GM23338 (cell line): Measurements from ENCODE around the gene CDYL2. TPM values are rescaled to one million over a fixed set of nuclear protein-coding genes. Genes with fewer than 3 reads are reported as not detected.

ENCODE experiments used
- ATAC-seq: fragments of 200-7000 bp; cut with Tn5 transposase; 3 replicates; pipeline ENCODE4 v1.9.1; 2020
- DNase-seq: peaks from one replicate; pipeline ENCODE4 v3.0.0-alpha.2; 2015; ENCODE audit warnings: low spot score
- H2AFZ ChIP-seq: fragments of 200-600 bp; sonication (generic); 2 replicates; pipeline ENCODE4 v1.8.0; 2016; ENCODE audit warnings: antibody characterized with exemption, mild to moderate bottlenecking, moderate library complexity
- H3F3A ChIP-seq: fragments of 200-600 bp; sonication (generic); replicated peaks from 2 replicates; pipeline ENCODE4 v1.8.0; 2017; ENCODE audit warnings: antibody characterized with exemption, mixed run types, low read depth
- H3K27ac ChIP-seq: fragments of 200-600 bp; sonication (generic); 2 replicates; pipeline ENCODE4 v1.6.1; 2016; ENCODE audit warnings: low read depth
- H3K27me3 ChIP-seq: fragments of 200-600 bp; sonication (generic); 2 replicates; pipeline ENCODE4 v1.8.0; 2016; ENCODE audit warnings: mild to moderate bottlenecking, mixed run types, moderate library complexity; ENCODE audit not compliant: insufficient read depth
- H3K36me3 ChIP-seq: fragments of 200-600 bp; sonication (generic); 2 replicates; pipeline ENCODE4 v1.8.0; 2016; ENCODE audit warnings: mild to moderate bottlenecking; ENCODE audit not compliant: insufficient read depth
- H3K4me1 ChIP-seq: fragments of 200-600 bp; sonication (generic); 2 replicates; pipeline ENCODE4 v1.8.0; 2016; ENCODE audit warnings: mild to moderate bottlenecking, moderate library complexity; ENCODE audit not compliant: insufficient read depth
- H3K4me2 ChIP-seq: fragments of 200-600 bp; sonication (generic); 2 replicates; pipeline ENCODE4 v1.7.1; 2017; ENCODE audit warnings: mixed run types
- H3K4me3 ChIP-seq: fragments of 200-600 bp; sonication (generic); 2 replicates; pipeline ENCODE4 v1.6.1; 2016; ENCODE audit warnings: mixed run types
- H3K79me2 ChIP-seq: fragments of 200-600 bp; sonication (generic); replicated peaks from 2 replicates; pipeline ENCODE4 v1.8.0; 2017; ENCODE audit warnings: mild to moderate bottlenecking; ENCODE audit not compliant: insufficient read depth
- H3K9me2 ChIP-seq: fragments of 200-600 bp; sonication (generic); 2 replicates; pipeline ENCODE4 v1.8.0; 2017; ENCODE audit not compliant: insufficient read depth
- H4K20me1 ChIP-seq: fragments of 200-600 bp; sonication (generic); replicated peaks from 2 replicates; pipeline ENCODE4 v1.8.0; 2017; ENCODE audit warnings: mild to moderate bottlenecking; ENCODE audit not compliant: insufficient read depth
- H3K27ac Mint-ChIP-seq: 2 replicates; pipeline ENCODE4 v1.8.0; 2020; ENCODE audit warnings: inconsistent platforms, mild to moderate bottlenecking, moderate library complexity, mixed read lengths
- H3K27me3 Mint-ChIP-seq: 3 replicates; pipeline ENCODE4 v1.8.0; 2022; ENCODE audit warnings: low read depth, mild to moderate bottlenecking, moderate library complexity, mixed read lengths, inconsistent platforms; ENCODE audit not compliant: insufficient read depth, poor library complexity
- H3K36me3 Mint-ChIP-seq: 3 replicates; pipeline ENCODE4 v1.8.0; 2021; ENCODE audit warnings: low read depth, mild to moderate bottlenecking, inconsistent platforms, moderate library complexity, mixed read lengths
- H3K4me1 Mint-ChIP-seq: 3 replicates; pipeline ENCODE4 v1.8.0; 2020; ENCODE audit warnings: mild to moderate bottlenecking, inconsistent platforms, mixed read lengths
- H3K4me3 Mint-ChIP-seq: 3 replicates; pipeline ENCODE4 v1.8.0; 2021; ENCODE audit warnings: moderate library complexity, mild to moderate bottlenecking, inconsistent platforms, mixed read lengths
- H3K9me3 Mint-ChIP-seq: 3 replicates; pipeline ENCODE4 v1.8.0; 2020; ENCODE audit warnings: moderate library complexity, mild to moderate bottlenecking, inconsistent platforms, mixed read lengths
- CREB1 ChIP-seq: fragments of 250-450 bp; sonication (Bioruptor Pico); IDR thresholded peaks from 2 replicates; pipeline ENCODE4 v1.5.0; 2020; ENCODE audit warnings: low read depth, mild to moderate bottlenecking, moderate library complexity
- POLR2AphosphoS5 ChIP-seq: IDR thresholded peaks from 2 replicates; pipeline ENCODE4 v1.6.1; 2016; ENCODE audit warnings: antibody characterized with exemption, low read depth
- STAT1 ChIP-seq: IDR thresholded peaks from one replicate; pipeline ENCODE4 v1.6.1; 2016; ENCODE audit warnings: antibody characterized with exemption; ENCODE audit not compliant: unreplicated experiment
- ZNF114 ChIP-seq: fragments of 250-450 bp; sonication (Bioruptor Pico); IDR thresholded peaks from 2 replicates; pipeline ENCODE4 v1.5.0; 2020; ENCODE audit warnings: mild to moderate bottlenecking, moderate library complexity
- ZNF462 ChIP-seq: fragments of 250-450 bp; sonication (Bioruptor Pico); IDR thresholded peaks from 2 replicates; pipeline ENCODE4 v1.5.0; 2020; ENCODE audit warnings: mild to moderate bottlenecking, moderate library complexity
- polyA plus RNA-seq: library from polyadenylated mRNA; unstranded; fragments of >200 nt; fragmentation: Nextera tagmentation; extraction: Ambion mirVana; gene quantifications from 2 replicates; pipeline ENCODE4 v1.2.1, GENCODE V29; 2016
- total RNA-seq: library from RNA; depleted of rRNA; stranded (reverse); fragments of >200 nt; shearing (Covaris generic); gene quantifications from 2 replicates; pipeline ENCODE4 v1.2.3, GENCODE V29; 2014
- TF ChIP-seq, protein P1 (sequence below): IDR thresholded peaks from one replicate; pipeline ENCODE4 v1.6.1; 2018; ENCODE audit warnings: antibody characterized with exemption; ENCODE audit not compliant: unreplicated experiment
- TF ChIP-seq, protein P2 (sequence below): IDR thresholded peaks from 2 replicates; pipeline ENCODE4 v1.6.1; 2016; ENCODE audit warnings: antibody characterized with exemption

The CDYL2 gene
- total and polyA plus RNA-seq, 2 experiments from 2014 or later: 0.82 to 4.3 TPM

- ATAC-seq (no peak), DNase-seq (no peak)
- H3K9me3 Mint-ChIP-seq: no peaks in the 10 kb centered on the region
- H3K27me3 ChIP-seq: no peaks in the 10 kb centered on the region
- H3K4me1 Mint-ChIP-seq: peaks cover 11% of the 10 kb centered on the region
- H3K4me3 ChIP-seq: no peak overlapping the region
- H3K79me2 ChIP-seq: no peaks in the 10 kb centered on the region
- peaks cover 3% of the 10 kb centered on the region for H3K27me3 Mint-ChIP-seq
- H3K4me1 ChIP-seq: 0 out of 2 replicates have a peak, but pooled peaks cover 6% of the 10 kb centered on the region
- H2AFZ ChIP-seq: no peak overlapping the region
- H3K4me2 ChIP-seq: no peak overlapping the region
- TF ChIP-seq CREB1: no peak
- TF ChIP-seq, protein P1, sequence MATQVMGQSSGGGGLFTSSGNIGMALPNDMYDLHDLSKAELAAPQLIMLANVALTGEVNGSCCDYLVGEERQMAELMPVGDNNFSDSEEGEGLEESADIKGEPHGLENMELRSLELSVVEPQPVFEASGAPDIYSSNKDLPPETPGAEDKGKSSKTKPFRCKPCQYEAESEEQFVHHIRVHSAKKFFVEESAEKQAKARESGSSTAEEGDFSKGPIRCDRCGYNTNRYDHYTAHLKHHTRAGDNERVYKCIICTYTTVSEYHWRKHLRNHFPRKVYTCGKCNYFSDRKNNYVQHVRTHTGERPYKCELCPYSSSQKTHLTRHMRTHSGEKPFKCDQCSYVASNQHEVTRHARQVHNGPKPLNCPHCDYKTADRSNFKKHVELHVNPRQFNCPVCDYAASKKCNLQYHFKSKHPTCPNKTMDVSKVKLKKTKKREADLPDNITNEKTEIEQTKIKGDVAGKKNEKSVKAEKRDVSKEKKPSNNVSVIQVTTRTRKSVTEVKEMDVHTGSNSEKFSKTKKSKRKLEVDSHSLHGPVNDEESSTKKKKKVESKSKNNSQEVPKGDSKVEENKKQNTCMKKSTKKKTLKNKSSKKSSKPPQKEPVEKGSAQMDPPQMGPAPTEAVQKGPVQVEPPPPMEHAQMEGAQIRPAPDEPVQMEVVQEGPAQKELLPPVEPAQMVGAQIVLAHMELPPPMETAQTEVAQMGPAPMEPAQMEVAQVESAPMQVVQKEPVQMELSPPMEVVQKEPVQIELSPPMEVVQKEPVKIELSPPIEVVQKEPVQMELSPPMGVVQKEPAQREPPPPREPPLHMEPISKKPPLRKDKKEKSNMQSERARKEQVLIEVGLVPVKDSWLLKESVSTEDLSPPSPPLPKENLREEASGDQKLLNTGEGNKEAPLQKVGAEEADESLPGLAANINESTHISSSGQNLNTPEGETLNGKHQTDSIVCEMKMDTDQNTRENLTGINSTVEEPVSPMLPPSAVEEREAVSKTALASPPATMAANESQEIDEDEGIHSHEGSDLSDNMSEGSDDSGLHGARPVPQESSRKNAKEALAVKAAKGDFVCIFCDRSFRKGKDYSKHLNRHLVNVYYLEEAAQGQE: no peak
- no peak for TF ChIP-seq ZNF114
- TF ChIP-seq POLR2AphosphoS5: no peak
- H3K27ac ChIP-seq: no peak overlapping the region
- no peak overlapping the region for H3K4me3 Mint-ChIP-seq
- no peaks in the 10 kb centered on the region for H3K36me3 Mint-ChIP-seq
- no peaks in the 10 kb centered on the region for H4K20me1 ChIP-seq
- peaks cover 16% of the 10 kb centered on the region for H3K9me2 ChIP-seq
- H3K36me3 ChIP-seq: no peaks in the 10 kb centered on the region
- H3F3A ChIP-seq: no peaks in the 10 kb centered on the region
- no peak overlapping the region; the same call in 1 of the 2 replicates for H3K27ac Mint-ChIP-seq
These were observed 241.3 kb downstream of the CDYL2 start for GRCh38 chr16:80563066-80563465.

DNA sequence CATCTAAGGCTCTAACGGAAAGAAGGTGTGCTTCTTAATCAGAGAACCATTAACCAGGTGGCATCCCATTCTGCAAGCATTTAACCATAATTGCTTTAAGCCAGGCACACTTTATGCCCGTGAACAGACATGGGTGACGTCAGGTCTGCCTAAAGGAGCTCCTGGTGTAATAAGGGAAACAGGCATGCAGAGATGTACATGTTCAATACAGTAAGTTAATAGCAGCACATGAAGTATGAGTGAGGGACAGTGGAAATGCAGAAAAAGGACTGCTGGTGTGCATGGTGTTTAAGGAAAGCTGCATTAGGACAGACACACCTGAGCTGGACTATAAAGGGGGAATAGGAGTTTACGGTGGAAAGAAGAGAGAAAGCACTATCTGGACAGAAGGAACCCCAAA, 245.0 kb downstream of the CDYL2 start:
- Histone ChIP-seq H3F3A (no peaks in the 10 kb centered on the region), H4K20me1 (no peaks in the 10 kb centered on the region), H2AFZ (no peak overlapping the region), H3K27me3 (no peaks in the 10 kb centered on the region), H3K9me2 (0 out of 2 replicates have a peak, but pooled peaks cover 3% of the 10 kb centered on the region), H3K4me1 (0 out of 2 replicates have a peak, but pooled peaks cover under 1% of the 10 kb centered on the region), H3K36me3 (no peaks in the 10 kb centered on the region), H3K79me2 (no peaks in the 10 kb centered on the region), H3K4me2 (no peak overlapping the region), H3K4me3 (no peak overlapping the region), H3K27ac (no peak overlapping the region)
- Mint-ChIP-seq H3K36me3 (no peaks in the 10 kb centered on the region), H3K27me3 (peaks cover 4% of the 10 kb centered on the region), H3K4me1 (peaks cover 5% of the 10 kb centered on the region; the same call in 2 of the 3 replicates), H3K4me3 (no peak overlapping the region), H3K9me3 (no peaks in the 10 kb centered on the region), H3K27ac (no peak overlapping the region)
- DNase-seq: no peak
- ATAC-seq: no peak
- no peak for TF ChIP-seq ZNF462 (CRISPR knock-in tag)
- no peak for TF ChIP-seq STAT1
- TF ChIP-seq, protein P2, sequence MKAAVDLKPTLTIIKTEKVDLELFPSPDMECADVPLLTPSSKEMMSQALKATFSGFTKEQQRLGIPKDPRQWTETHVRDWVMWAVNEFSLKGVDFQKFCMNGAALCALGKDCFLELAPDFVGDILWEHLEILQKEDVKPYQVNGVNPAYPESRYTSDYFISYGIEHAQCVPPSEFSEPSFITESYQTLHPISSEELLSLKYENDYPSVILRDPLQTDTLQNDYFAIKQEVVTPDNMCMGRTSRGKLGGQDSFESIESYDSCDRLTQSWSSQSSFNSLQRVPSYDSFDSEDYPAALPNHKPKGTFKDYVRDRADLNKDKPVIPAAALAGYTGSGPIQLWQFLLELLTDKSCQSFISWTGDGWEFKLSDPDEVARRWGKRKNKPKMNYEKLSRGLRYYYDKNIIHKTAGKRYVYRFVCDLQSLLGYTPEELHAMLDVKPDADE: no peak
- no peak for TF ChIP-seq CREB1
- TF ChIP-seq, protein P1: no peak
- no peak for TF ChIP-seq POLR2AphosphoS5
